NCI-H2227 (cell line): ENCODE results near the gene CAPN5.

ENCODE experiments used
- DNase-seq: peaks from one replicate; lab custom pipeline; 2025; ENCODE audit not compliant: unreplicated experiment; lab: John Stamatoyannopoulos, UW

Gene CAPN5

DNA sequence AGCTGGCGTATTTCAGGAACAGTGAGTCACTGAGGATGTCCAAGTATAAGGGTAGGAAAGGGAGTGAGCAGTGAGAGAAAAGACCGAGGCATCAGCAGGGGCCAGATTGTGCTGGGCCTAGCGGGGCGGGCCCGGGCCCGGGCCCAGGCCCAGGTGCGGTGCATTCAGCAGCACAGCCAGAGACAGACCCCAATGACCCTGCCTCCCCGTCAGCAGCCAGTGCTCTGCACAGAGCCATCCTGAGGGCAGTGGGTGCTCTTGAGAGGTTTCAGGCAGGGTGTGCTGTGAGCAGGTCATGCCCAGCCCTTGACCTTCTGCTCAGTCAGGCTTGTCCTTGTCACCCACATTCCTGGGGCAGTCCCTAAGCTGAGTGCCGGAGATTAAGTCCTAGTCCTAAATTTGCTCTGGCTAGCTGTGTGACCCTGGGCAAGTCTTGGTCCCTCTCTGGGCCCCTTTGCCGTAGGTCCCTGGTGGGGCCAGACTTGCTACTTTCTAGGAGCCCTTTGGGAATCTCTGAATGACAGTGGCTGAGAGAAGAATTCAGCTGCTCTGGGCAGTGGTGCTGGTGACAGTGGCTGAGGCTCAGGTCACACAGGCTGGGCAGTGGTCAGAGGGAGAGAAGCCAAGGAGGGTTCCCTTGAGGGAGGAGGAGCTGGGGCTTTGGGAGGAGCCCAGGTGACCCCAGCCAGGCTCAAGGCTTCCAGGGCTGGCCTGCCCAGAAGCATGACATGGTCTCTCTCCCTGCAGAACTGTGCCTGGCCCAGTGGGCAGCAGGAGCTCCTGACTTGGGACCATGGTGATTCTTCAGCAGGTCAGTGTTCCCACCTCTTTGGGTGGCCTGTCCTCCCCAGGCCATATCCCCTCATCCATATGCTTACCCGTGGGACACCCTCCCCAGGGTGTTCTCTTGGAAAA lies 63.3 kb downstream of the CAPN5 start:
- DNase-seq: no peak

DNA sequence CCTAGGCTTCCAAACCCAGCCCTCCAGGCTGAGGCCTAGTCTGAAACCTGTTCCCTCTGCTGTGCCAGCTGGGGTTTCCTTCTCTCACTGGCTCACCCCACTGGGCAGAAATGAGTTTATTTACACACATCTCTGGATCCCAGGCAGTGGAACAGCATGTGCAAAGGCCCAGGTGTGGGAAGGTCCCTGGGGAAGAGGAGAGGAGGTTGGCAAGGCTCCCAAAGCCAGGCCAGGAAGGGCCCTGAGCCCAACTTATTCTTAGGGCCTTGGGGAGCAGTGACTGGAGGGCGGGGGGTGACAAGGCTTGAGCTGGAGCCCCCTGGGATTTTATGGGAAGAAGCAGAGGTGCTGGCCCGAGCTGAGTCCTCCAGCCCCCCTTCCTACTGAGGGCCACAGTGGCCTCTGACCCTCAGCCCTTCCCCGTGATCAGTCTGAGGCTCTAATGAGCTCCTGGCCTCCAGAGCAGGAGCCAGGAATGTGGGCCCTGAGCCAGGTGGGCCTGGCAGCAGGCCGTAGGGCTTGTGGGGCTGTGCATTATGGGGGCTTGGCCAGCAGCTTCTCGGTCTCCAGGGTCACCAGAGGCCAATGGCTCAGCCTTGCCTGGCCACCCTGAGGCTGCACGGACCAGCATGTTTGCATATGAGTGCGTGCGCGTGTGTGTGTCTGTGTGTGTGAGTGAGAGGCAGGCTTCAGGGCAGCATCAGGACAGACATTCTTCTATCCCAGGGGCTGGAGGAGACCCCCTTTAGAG lies 64.2 kb downstream of the CAPN5 start:
- DNase-seq: no peak

DNA sequence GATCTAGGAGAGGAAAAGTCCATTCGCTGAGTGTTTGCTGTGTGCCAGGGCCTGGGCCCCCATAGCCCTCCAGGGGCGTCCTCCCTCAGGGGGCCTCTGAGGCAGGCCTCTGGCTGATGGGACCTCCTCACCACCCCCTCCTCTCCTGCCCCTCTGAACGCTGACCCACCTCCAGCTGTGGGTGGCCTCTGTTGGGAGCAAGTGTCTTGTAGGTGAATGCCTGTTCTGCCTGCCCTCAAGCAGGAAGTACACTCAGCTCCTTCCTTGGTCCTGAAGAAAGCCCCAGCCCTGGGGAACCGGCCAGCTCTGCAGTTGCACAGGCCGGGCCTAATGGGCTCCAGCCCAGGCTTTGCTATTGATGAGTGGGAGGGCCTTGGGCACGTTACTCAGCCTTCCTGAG lies 64.8 kb downstream of the CAPN5 start:
- no peak for DNase-seq

DNA sequence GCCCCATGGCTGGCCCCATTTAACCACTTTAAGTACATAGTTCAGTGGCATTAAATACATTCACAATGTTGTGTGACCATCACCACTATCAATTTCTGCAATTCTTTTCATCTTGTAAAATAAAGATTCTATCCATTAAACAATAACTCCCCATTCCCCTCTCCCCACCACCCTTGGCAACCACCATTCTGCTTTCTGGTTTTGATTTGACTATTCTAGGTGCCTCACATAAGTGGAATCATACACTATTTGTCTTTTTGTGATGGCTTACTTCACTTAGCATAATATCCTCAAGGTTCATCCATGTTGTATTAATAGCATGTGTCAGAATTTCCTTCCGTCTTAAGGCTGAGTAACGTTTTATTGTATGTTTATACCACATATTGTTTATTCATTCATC lies 68.3 kb downstream of the CAPN5 start:
- DNase-seq: no peak

DNA sequence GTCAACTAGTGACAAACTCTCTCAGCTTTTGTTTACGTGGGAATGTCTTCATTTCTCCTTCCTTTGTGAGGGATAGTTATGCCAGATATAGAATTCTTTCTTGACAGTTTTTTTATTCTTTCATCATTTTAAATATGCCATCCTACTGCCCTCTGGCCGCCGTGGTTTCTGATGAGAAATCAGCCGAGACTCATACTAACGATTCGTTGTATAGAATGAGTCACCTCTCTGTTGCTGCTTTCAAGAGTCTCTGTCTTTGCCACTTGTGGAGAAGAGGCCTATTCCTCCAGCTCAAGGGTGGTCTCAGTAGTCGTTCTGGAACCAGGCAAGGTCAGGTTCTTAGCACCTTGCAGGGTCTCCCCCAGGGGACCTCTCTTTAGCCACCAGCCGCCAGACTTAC lies 69.3 kb downstream of the CAPN5 start:
- no peak for DNase-seq

DNA sequence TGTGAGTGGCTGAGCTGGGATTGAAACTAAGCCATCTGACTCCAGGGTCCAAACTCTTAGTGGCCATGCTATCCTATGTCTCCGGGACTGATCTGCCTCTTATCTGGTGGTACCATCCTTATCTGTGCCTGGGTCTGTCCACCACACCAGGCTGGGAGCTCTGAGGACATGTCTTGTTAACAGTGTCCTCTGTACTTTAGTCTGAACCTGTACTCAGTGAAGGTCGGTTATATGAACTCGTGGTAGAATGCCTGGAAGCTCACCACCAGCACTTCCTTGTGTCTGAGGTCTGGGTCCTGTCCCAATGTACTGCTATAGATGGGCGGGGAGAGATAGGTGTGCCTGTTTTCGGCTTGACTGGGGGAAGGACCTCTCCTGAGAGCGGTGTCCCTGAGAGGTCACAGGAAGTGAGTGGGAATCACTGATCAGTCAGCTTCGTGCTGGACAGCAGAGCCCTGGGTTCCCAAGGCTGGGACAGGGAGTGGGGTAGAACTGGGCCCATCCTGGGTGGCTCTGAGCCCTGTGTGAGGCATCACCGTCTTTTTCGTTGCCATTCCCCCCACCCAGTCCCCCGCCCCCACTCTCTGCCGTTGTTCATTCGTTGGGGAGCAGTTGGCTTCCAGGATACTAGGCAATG lies 70.1 kb downstream of the CAPN5 start:
- DNase-seq: no peak

DNA sequence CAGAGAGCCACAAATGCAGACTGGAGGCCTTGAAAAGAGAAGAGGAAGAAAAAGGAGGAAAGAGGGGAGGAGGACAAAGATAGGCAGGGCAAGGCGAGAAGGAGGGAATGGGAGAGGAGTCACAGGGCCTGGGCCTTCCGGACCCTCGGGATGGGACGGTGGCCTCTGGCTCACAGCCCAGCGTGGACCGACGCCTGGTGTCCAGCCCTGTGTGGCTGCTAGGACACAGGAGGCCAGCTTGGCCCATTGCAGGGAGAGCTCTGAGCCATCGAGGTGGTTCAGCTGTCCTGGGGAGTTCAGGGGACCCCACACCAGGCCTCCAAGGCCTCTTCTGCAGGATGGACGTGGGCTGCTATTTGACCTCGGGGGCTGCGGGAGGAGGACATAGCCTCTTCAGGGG lies 70.7 kb downstream of the CAPN5 start:
- DNase-seq: no peak

DNA sequence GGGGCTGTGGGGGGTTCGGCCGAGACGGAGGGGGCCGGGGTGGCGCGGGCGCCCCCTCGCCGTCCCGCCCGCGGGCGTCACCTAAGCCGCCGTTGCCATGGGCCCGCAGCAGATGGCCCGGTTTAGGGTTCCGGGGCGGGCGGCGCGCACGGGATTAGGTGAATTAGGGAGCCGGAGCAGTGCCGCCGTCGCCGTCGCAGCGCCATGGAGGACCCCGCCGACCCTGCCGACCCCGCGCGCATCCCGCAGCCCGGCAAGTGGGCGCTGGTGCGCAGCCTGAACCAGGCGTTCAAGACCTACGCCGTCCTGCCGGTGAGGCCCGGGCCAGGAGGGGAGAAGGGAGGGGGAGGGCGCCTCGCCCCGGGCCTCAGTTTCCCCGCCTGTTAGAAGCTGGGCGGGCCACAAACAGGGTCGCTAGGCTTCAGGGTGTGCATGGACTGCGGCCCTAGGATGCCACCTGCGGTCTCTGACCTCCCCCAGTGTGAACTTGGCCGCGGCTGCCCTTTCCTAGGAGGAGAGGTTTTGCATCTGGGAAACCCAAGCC lies 71.4 kb downstream of the CAPN5 start:
- no peak for DNase-seq

DNA sequence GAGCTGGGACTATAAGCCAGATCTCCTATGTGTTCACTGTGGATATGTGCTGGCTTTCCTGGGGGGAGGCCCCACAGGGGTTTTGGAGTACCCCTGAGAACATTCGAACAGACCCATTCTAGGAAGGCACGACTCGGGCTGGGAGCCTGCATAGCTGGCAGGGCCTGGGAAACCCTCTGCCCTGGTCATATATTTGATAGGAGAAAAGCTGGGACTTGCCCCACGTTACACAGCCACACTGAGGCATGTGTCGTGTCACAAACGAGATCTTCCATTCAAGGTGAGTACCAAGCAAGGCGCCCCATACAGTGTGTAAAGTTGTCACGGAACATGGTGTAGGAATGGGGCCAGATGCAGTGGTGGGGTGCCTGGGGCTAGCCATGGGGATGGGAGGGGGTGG lies 72.4 kb downstream of the CAPN5 start:
- no peak for DNase-seq

DNA sequence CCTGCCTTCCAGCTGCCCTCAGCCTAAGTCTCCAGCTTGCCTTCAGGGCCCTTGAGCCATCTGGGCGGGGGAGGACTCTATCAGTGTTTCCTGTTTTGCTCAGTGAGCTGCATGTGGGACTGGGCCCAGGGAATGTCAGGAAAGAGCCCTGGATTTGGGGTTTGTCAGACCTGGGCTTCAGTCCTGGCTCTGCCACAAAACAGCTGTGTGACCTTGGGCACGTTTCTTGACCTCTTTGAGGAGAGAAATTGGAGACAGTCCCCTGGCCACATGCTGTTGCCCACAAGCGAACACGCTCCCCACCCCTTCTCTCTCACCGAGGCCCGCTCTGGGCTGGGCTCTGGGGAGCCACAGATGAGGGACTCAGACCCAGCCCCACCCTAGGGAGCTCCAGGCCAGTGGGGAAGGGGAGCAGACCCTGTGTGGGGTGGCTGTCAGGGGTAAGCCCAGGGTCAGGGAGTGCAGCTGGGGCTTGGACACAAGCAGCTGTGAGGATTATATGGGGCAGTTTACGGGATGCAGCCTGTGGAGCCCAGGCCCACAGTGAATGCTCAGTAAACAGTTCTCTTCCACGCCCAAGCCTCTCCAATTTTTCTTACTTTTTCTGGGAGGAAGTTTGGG lies 73.6 kb downstream of the CAPN5 start:
- DNase-seq: no peak

DNA sequence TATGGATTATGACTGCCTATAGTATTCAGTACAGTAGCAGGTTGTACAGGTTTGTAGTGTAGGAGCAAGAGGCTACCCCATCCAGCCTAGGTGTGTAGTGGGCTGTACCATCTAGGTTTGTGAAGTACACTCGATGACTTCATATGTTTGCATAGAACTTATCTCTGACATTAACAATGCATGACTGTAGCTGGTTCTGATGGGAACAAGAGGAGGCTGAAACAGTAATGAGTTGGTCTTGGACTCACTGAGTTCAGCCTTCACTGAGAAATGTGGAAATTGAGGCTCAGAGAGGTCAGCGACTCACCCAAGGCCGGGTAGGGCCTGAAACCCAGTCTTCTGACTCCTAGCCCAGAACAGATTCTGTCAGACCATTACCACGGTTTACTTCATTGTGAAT lies 74.3 kb downstream of the CAPN5 start:
- no peak for DNase-seq

DNA sequence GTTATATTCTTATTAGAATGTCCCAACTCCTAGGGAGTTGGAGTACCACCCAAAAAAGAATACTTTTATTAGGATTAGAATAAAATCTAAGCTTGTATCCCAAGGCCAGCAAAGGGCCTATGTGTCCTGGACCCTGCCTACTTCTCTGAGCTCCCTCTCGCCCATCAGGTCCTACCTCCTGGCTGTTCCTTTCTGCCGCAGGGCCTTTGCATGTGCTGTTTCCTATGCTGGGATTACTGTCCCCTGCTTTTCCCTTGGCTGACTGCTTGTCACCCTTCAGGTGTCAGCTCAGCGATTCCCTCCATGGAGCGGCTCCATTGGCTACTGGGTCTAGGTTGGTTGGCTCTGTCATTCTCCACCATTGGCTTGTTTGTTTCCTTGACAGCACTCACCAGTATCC lies 74.7 kb downstream of the CAPN5 start:
- DNase-seq: no peak

DNA sequence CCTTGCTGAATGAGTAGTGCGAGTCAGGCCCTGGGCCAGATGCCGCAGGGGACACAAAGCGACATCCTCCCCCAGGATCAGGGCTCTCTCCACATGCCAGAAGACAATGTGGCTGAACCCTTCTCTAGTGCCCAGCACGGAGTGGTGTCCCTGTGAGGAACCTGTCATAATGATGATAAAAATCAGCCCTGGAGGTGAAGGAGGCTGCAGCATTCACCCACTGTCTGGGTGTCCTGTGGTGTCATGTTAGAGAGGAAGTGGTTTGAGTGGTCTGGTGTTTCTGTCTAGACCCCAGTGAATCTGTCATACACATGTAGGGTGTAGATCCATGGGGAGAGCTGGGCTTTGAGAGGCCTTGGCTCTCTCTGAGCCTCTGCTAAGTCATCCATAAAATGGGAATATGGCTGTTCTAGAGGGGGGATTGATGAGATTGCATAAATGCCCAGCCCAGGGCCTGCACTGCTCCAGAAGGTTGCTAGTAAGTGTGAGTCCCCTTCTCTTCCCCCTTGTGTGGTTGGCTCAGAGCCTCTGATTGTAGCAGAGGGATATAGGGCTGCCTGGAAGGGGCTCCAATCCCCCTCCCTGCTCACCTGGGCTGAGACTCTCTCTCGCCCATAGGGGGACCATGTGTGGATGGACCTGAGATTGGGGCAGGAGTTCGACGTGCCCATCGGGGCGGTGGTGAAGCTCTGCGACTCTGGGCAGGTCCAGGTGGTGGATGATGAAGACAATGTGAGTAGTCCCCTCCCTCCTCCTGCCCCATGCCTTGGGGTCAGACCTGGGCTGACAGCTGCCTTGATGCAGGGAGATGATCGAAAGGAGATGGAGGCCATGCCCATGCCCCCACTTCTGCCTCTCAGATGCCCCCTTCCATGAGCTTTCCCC lies 75.6 kb downstream of the CAPN5 start:
- DNase-seq: no peak

DNA sequence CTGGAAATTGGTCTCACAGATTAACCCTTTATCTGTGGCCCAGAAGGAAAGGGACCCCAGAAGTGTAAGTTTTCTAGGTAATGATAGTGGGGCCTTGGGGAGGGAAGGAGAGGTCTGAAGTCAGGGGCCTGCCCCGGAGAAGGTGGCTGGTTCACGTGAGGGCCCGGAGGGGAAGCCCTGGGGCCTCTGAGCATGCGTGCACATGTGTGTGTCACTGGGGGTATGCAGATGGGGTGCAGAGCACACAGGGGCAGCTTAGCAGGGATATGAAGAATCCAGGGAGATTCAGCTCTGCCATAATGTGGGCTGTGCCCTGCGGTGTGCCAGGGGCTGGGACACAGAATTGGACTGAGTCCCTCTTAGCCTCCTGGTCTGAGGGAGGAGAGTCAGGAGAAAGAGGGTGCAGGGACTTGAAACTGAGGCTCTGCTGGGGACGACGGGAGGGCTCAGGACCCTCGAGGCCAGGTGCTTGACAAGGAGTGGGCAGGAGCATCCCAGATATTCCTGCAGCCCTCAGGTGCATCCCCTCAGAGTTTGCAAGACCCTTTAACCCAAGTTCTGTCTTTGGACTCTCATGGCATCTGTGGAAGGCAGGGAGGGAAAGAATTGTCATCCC lies 76.7 kb downstream of the CAPN5 start:
- DNase-seq: no peak

DNA sequence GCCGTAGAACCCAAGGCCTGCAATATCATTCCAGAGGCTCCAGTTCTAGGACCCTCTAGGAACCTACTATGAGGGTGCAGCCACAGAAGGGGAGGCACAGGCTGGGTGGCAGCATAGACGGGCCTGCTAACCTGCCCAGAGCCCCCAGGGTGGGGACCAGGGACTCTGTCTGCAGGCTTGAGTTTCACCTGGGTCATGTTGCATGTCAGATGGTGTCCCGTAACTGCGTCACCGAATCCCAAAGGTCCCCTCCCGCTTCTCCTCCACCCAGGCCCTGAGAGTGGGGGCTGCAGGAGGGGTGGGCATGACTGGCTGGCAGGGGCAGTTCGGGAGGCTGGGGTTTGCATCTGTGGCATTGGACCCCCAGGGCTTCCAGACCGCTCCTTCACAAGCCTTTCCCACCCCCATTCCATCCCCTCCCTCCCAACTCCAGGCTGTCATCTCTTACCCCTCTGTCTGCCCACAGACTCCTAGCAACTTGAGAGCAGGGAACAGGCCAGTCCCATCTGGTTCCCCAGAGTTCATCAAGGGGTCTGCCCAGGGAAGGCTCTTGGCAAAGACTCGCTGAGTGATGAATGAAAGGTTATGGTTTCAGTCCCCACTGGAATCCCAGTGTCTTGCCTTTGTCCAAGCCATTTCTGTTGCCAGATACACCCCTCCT lies 77.6 kb downstream of the CAPN5 start:
- no peak for DNase-seq

DNA sequence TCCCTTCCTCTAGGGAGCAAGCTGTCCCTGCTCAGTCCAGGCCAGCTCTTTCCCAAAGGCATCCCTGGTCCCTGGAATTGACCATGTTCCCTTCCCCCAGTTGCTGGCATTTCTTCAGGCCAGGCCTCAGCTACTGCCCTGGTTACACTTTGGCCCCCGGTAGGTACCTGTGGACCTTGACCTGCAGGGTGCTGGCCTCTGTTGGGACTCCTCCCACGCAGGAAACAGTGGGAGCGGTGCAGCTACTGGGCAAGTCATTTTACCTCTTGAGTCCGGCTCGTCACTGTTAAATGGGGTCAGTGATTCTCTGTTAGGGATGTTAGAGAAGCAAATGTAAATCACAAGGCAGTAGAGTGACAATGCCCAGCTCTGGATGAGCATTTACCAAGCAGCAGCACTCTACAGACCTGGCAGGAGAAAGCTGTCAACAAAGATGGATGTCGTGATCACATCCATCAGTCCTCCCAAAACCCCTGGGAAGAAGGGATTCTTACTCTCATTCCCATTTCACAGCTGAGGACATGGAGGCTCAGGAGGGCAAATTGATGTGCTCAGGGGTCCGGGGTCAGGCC lies 78.2 kb downstream of the CAPN5 start:
- no peak for DNase-seq

DNA sequence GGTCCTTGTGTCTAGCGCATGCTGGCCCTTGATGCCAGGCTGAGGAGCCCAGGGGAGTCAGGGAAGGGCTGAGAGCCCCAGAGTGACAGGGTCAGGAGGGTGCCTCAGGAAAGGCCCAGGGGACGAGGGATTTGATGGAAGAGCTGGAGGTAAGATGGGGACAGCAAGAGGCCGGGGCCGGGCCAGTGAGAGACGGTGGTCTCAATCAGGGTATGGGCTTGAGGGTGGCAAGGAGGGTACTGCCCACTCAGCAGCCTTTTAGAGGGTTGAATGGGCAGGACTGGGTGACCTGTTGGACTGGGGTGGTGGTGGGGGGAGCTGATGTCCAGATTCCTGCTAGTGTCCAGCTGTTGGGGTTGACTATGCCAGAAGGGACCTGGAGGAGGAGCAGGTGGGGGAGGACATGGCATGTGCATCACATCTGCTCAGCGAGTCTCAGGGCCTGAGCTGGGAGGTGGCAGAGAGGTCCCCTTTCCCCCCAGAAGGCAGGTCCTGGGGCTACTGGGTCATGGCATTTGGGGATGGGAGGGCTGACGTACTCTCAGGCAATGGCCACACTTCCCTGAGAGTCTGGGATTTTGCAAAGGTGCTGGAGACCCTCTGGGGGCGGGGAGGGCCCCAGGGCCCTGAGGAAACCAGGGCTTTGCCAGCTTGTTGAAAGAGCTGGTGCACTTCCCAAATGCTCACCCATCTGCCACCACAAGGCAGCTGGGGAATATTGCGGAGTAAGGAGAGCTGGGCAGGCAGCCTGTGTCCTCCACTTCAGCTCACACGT lies 79.7 kb downstream of the CAPN5 start:
- DNase-seq: no peak

DNA sequence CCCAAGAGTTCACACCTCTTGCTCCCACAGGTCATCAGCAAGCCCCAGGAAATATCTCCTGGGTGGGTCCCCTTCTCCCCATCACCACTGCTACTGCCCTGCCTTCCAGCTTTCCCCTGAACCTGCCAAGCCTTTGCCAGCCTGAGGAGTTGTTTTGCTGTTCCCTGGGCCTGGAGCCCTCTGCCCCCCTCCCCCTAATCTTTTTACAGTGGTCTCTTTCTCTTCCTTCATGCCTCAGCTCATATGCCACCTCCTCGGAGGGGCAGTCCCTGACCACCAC lies 80.2 kb downstream of the CAPN5 start:
- no peak for DNase-seq
